ENCODE measurements around the gene RECQL.
"Not testable (repeated sequence)": the region's sequence is repeated elsewhere in the genome, so short reads cannot be mapped to it uniquely, and the experiment has no call there.

Gene RECQL

GRCh38 chr12:21485998-21486397 lies 15.4 kb downstream of the RECQL start:
- Mint-ChIP-seq H3K27me3 (no peaks in the 10 kb centered on the region), H3K4me1 (peaks cover 29% of the 10 kb centered on the region), H3K4me3 (no peak overlapping the region), H3K27ac (ENCODE audit: low read depth) (no peak overlapping the region), H3K36me3 (ENCODE audit: insufficient read depth) (peaks cover 21% of the 10 kb centered on the region), H3K9me3 (no peaks in the 10 kb centered on the region)
- ATAC-seq (replicated peaks; ENCODE audit: extremely low read depth, poor library complexity, severe bottlenecking): no peak
- DNase-seq (ENCODE audit: low spot score in 2 of 2): no peak

- peaks cover 19% of the 10 kb centered on the region for H3K4me1 Mint-ChIP-seq
- peaks cover 8% of the 10 kb centered on the region for H3K36me3 Mint-ChIP-seq (ENCODE audit: insufficient read depth)
- H3K27me3 Mint-ChIP-seq: no peaks in the 10 kb centered on the region
- H3K9me3 Mint-ChIP-seq: no peaks in the 10 kb centered on the region
- ATAC-seq (replicated peaks; ENCODE audit: extremely low read depth, poor library complexity, severe bottlenecking) (no peak), DNase-seq (ENCODE audit: low spot score in 2 of 2) (no peak)
- no peak overlapping the region for H3K4me3 Mint-ChIP-seq
- H3K27ac Mint-ChIP-seq (ENCODE audit: low read depth): no peak overlapping the region
These were observed 17.9 kb downstream of the RECQL start for GRCh38 chr12:21483531-21483930.

GRCh38 chr12:21478756-21479455 lies 22.5 kb downstream of the RECQL start:
- no peak overlapping the region for H3K27ac Mint-ChIP-seq (ENCODE audit: low read depth)
- peaks cover 21% of the 10 kb centered on the region for H3K36me3 Mint-ChIP-seq (ENCODE audit: insufficient read depth)
- H3K4me1 Mint-ChIP-seq: peaks cover 6% of the 10 kb centered on the region
- no peak overlapping the region for H3K4me3 Mint-ChIP-seq
- ATAC-seq (replicated peaks; ENCODE audit: extremely low read depth, poor library complexity, severe bottlenecking) (no peak), DNase-seq (ENCODE audit: low spot score in 2 of 2) (no peak)
- no peaks in the 10 kb centered on the region for H3K9me3 Mint-ChIP-seq
- no peaks in the 10 kb centered on the region for H3K27me3 Mint-ChIP-seq

- H3K9me3 Mint-ChIP-seq: no peaks in the 10 kb centered on the region
- H3K27ac Mint-ChIP-seq (ENCODE audit: low read depth): no peak overlapping the region
- H3K4me1 Mint-ChIP-seq: peaks cover 6% of the 10 kb centered on the region
- no peak for DNase-seq (ENCODE audit: low spot score in 2 of 2)
- no peaks in the 10 kb centered on the region for H3K27me3 Mint-ChIP-seq
- H3K4me3 Mint-ChIP-seq: no peak overlapping the region
- peaks cover 25% of the 10 kb centered on the region for H3K36me3 Mint-ChIP-seq (ENCODE audit: insufficient read depth)
- ATAC-seq (replicated peaks; ENCODE audit: extremely low read depth, poor library complexity, severe bottlenecking): no peak
These were observed 24.5 kb downstream of the RECQL start for GRCh38 chr12:21476949-21477348.

- no peak overlapping the region for H3K4me3 Mint-ChIP-seq
- DNase-seq (ENCODE audit: low spot score in 2 of 2) (no peak), ATAC-seq (replicated peaks; ENCODE audit: extremely low read depth, poor library complexity, severe bottlenecking) (no peak)
- H3K4me1 Mint-ChIP-seq: peaks cover 6% of the 10 kb centered on the region
- H3K27ac Mint-ChIP-seq (ENCODE audit: low read depth): no peak overlapping the region
- H3K27me3 Mint-ChIP-seq: no peaks in the 10 kb centered on the region
- H3K36me3 Mint-ChIP-seq (ENCODE audit: insufficient read depth): peaks cover 31% of the 10 kb centered on the region
- no peaks in the 10 kb centered on the region for H3K9me3 Mint-ChIP-seq
These were observed 25.9 kb downstream of the RECQL start for GRCh38 chr12:21475552-21475951.

GRCh38 chr12:21472197-21472823 lies 29.1 kb downstream of the RECQL start:
- Mint-ChIP-seq H3K9me3 (no peaks in the 10 kb centered on the region), H3K36me3 (ENCODE audit: insufficient read depth) (peaks cover 51% of the 10 kb centered on the region), H3K4me1 (peaks cover 6% of the 10 kb centered on the region), H3K27me3 (no peaks in the 10 kb centered on the region), H3K27ac (ENCODE audit: low read depth) (no peak overlapping the region), H3K4me3 (no peak overlapping the region)
- DNase-seq (ENCODE audit: low spot score in 2 of 2) (no peak), ATAC-seq (replicated peaks; ENCODE audit: extremely low read depth, poor library complexity, severe bottlenecking) (no peak)

GRCh38 chr12:21471294-21471693 lies 30.1 kb downstream of the RECQL start:
- Mint-ChIP-seq H3K4me1 (peaks cover 8% of the 10 kb centered on the region), H3K36me3 (ENCODE audit: insufficient read depth) (peaks cover 48% of the 10 kb centered on the region), H3K27ac (ENCODE audit: low read depth) (no peak overlapping the region), H3K4me3 (no peak overlapping the region), H3K27me3 (no peaks in the 10 kb centered on the region), H3K9me3 (no peaks in the 10 kb centered on the region)
- no peak for DNase-seq (ENCODE audit: low spot score in 2 of 2)
- ATAC-seq (replicated peaks; ENCODE audit: extremely low read depth, poor library complexity, severe bottlenecking): no peak

- ATAC-seq (replicated peaks; ENCODE audit: extremely low read depth, poor library complexity, severe bottlenecking); H3K9me3 Mint-ChIP-seq; H3K4me3 Mint-ChIP-seq; H3K27ac Mint-ChIP-seq (ENCODE audit: low read depth); DNase-seq (ENCODE audit: low spot score in 2 of 2); H3K4me1 Mint-ChIP-seq; H3K27me3 Mint-ChIP-seq: not testable (repeated sequence)
- H3K36me3 Mint-ChIP-seq (ENCODE audit: insufficient read depth): peaks cover 57% of the 10 kb centered on the region
These were observed 34.1 kb downstream of the RECQL start for GRCh38 chr12:21467334-21467733.

GRCh38 chr12:21459474-21459873 lies 42.0 kb downstream of the RECQL start:
- DNase-seq (ENCODE audit: low spot score in 2 of 2): no peak
- no peak for ATAC-seq (replicated peaks; ENCODE audit: extremely low read depth, poor library complexity, severe bottlenecking)
- H3K9me3 Mint-ChIP-seq: no peaks in the 10 kb centered on the region
- no peak overlapping the region for H3K4me3 Mint-ChIP-seq
- peaks cover 36% of the 10 kb centered on the region for H3K4me1 Mint-ChIP-seq
- H3K27ac Mint-ChIP-seq (ENCODE audit: low read depth): peak overlapping the region; percentile 44
- peaks cover 48% of the 10 kb centered on the region for H3K36me3 Mint-ChIP-seq (ENCODE audit: insufficient read depth)
- no peaks in the 10 kb centered on the region for H3K27me3 Mint-ChIP-seq

- ATAC-seq (replicated peaks; ENCODE audit: extremely low read depth, poor library complexity, severe bottlenecking): peak; percentile 82
These were observed 45.1 kb downstream of the RECQL start for GRCh38 chr12:21456291-21456780.

GRCh38 chr12:21453312-21453852 lies 48.1 kb downstream of the RECQL start:
- Mint-ChIP-seq H3K36me3 (ENCODE audit: insufficient read depth) (peaks cover 34% of the 10 kb centered on the region), H3K9me3 (no peaks in the 10 kb centered on the region), H3K27me3 (no peaks in the 10 kb centered on the region), H3K27ac (ENCODE audit: low read depth) (peak overlapping the region; percentile 98), H3K4me1 (peaks cover 40% of the 10 kb centered on the region), H3K4me3 (peak overlapping the region; percentile 67)
- no peak for DNase-seq (ENCODE audit: low spot score in 2 of 2)
- ATAC-seq (replicated peaks; ENCODE audit: extremely low read depth, poor library complexity, severe bottlenecking): peak; percentile 39

More at GRCh38 chr12:21456291-21456780, 45.1 kb downstream of the RECQL start:
- Mint-ChIP-seq H3K4me3 (peak overlapping the region; percentile 54), H3K27me3 (no peaks in the 10 kb centered on the region), H3K4me1 (peaks cover 51% of the 10 kb centered on the region), H3K9me3 (no peaks in the 10 kb centered on the region), H3K27ac (ENCODE audit: low read depth) (peak overlapping the region; percentile 91), H3K36me3 (ENCODE audit: insufficient read depth) (peaks cover 30% of the 10 kb centered on the region)
- DNase-seq (ENCODE audit: low spot score in 2 of 2): peak in 1 of 2 donors; percentile 30

- H3K27me3 Mint-ChIP-seq: no peaks in the 10 kb centered on the region
These were observed 49.9 kb downstream of the RECQL start for GRCh38 chr12:21451529-21451928.

More at GRCh38 chr12:21451529-21451928, 49.9 kb downstream of the RECQL start:
- Mint-ChIP-seq H3K4me1 (peaks cover 21% of the 10 kb centered on the region), H3K4me3 (no peak overlapping the region), H3K36me3 (ENCODE audit: insufficient read depth) (peaks cover 44% of the 10 kb centered on the region), H3K9me3 (no peaks in the 10 kb centered on the region), H3K27ac (ENCODE audit: low read depth) (peak overlapping the region; percentile 55)
- no peak for ATAC-seq (replicated peaks; ENCODE audit: extremely low read depth, poor library complexity, severe bottlenecking)
- no peak for DNase-seq (ENCODE audit: low spot score in 2 of 2)

Data from central memory CD8-positive, alpha-beta T cell (primary cell).